H1 (cell line): ENCODE data around the gene CSDE1. TPM values are rescaled to one million over a fixed set of nuclear protein-coding genes. Genes with fewer than 3 reads are reported as not detected.

ENCODE experiments used
- CTCF ChIA-PET: fragments of 300-600 bp; sonication (Branson Sonifier 250); formaldehyde crosslinking; loops from one replicate; lab custom pipeline; 2021; ENCODE audit not compliant: partially characterized antibody; lab: Charles Lee
- POLR2A ChIA-PET: fragments of 300-600 bp; sonication (Branson Sonifier 250); formaldehyde crosslinking; loops from one replicate; lab custom pipeline; 2021; ENCODE audit warnings: inconsistent platforms; ENCODE audit not compliant: partially characterized antibody; lab: Charles Lee
- DNase-seq, 2 experiments: peaks; one replicate each; pipeline versions ENCODE4 v3.0.0 to v3.0.0-alpha.2; 2010 to 2022; ENCODE audit warnings: low spot score in 2 of 2, low read depth in 1 of 2, mixed read lengths in 1 of 2
- FAIRE-seq: peaks from 2 replicates; lab custom pipeline; 2011; peaks lifted over from hg19 to GRCh38; lab: Jason Lieb, UNC
- H2AFZ ChIP-seq: 2 replicates; pipeline ENCODE4 v1.8.1; 2012; ENCODE audit warnings: low read length, inconsistent platforms
- H2AK5ac ChIP-seq: 2 replicates; pipeline ENCODE4 v1.6.1; 2013; ENCODE audit warnings: low read depth, low read length
- H2BK120ac ChIP-seq: replicated peaks from 2 replicates; pipeline ENCODE3; 2013; ENCODE audit warnings: low read depth, low read length, inconsistent platforms
- H2BK12ac ChIP-seq: 2 replicates; pipeline ENCODE4 v1.6.1; 2013; ENCODE audit warnings: low read depth, low read length
- H2BK15ac ChIP-seq: 2 replicates; pipeline ENCODE4 v1.6.1; 2013; ENCODE audit warnings: low read length
- H2BK20ac ChIP-seq: 2 replicates; pipeline ENCODE4 v1.6.1; 2013; ENCODE audit warnings: low read length
- H2BK5ac ChIP-seq: 2 replicates; pipeline ENCODE4 v1.6.1; 2013; ENCODE audit warnings: low read depth, low read length
- H3K14ac ChIP-seq: 2 replicates; pipeline ENCODE4 v1.6.1; 2013; ENCODE audit warnings: inconsistent platforms; ENCODE audit not compliant: insufficient read length
- H3K18ac ChIP-seq: 2 replicates; pipeline ENCODE4 v1.6.1; 2013; ENCODE audit warnings: low read length; ENCODE audit errors: extremely low read depth
- H3K23ac ChIP-seq: 2 replicates; pipeline ENCODE4 v1.6.1; 2013; ENCODE audit warnings: inconsistent platforms; ENCODE audit not compliant: insufficient read length
- H3K23me2 ChIP-seq: 2 replicates; pipeline ENCODE4 v1.6.1; 2013; ENCODE audit warnings: low read depth, low read length
- H3K27ac ChIP-seq: 2 replicates; pipeline ENCODE4 v1.6.1; 2011; ENCODE audit warnings: low read depth, low read length, inconsistent platforms
- H3K27me3 ChIP-seq, 4 experiments: replicated peaks in 1 of 4; 1 replicate in 1 of 4; 2 replicates in 3 of 4; pipeline versions ENCODE4 v1.6.1 to v1.8.1; 2011 to 2013; ENCODE audit warnings: low read length in 3 of 4, mild to moderate bottlenecking in 3 of 4, inconsistent platforms in 2 of 4, mixed read lengths in 2 of 4, moderate library complexity in 1 of 4; ENCODE audit not compliant: control insufficient read depth in 3 of 4, insufficient read depth in 3 of 4; ENCODE audit errors: extremely low read depth in 1 of 4
- H3K36me3 ChIP-seq, 4 experiments: 2 replicates each; pipeline versions ENCODE4 v1.6.1 to v1.8.1; 2011 to 2013; ENCODE audit warnings: mild to moderate bottlenecking in 4 of 4, low read length in 3 of 4, moderate library complexity in 2 of 4, control low read depth in 1 of 4, inconsistent platforms in 1 of 4; ENCODE audit not compliant: insufficient read depth in 4 of 4, control insufficient read depth in 2 of 4
- H3K4ac ChIP-seq: replicated peaks from 2 replicates; pipeline ENCODE3; 2013; ENCODE audit warnings: low read length, low read depth, mixed read lengths, inconsistent platforms; ENCODE audit not compliant: insufficient read length
- H3K4me1 ChIP-seq, 4 experiments: replicated peaks in 1 of 4; 1 replicate in 1 of 4; 2 replicates in 3 of 4; pipeline versions ENCODE4 v1.6.1 to v1.8.1; 2011 to 2013; ENCODE audit warnings: low read length in 3 of 4, inconsistent platforms in 2 of 4, mixed read lengths in 1 of 4; ENCODE audit not compliant: insufficient read depth in 4 of 4, control insufficient read depth in 3 of 4
- H3K4me2 ChIP-seq, 2 experiments: 2 replicates each; pipeline versions ENCODE4 v1.6.1 to v1.8.1; 2011 to 2013; ENCODE audit warnings: low read depth in 2 of 2, low read length in 2 of 2, control low read depth in 1 of 2, inconsistent platforms in 1 of 2, mild to moderate bottlenecking in 1 of 2; ENCODE audit not compliant: insufficient read depth in 1 of 2
- H3K4me3 ChIP-seq, 4 experiments: fragments of 200-600, 300-600 bp in 1 of 4; sonication (generic), shearing (Covaris generic), sonication (Bioruptor Twin) in 1 of 4; 2 replicates each; pipeline versions ENCODE4 v1.5.1 to v1.8.1; 2011 to 2016; ENCODE audit warnings: low read length in 4 of 4, low read depth in 3 of 4, control low read depth in 2 of 4, inconsistent platforms in 2 of 4, mild to moderate bottlenecking in 2 of 4, mixed read lengths in 1 of 4, moderate library complexity in 1 of 4; ENCODE audit not compliant: insufficient read depth in 2 of 4; ENCODE audit errors: extremely low read depth in 1 of 4
- H3K56ac ChIP-seq: replicated peaks from 2 replicates; pipeline ENCODE3; 2013; ENCODE audit warnings: low read depth, mild to moderate bottlenecking, mixed read lengths, low read length, inconsistent platforms; ENCODE audit not compliant: insufficient read length
- H3K79me1 ChIP-seq: 2 replicates; pipeline ENCODE4 v1.6.1; 2013; ENCODE audit warnings: low read depth, low read length, control low read depth
- H3K79me2 ChIP-seq, 2 experiments: 2 replicates each; pipeline versions ENCODE4 v1.6.1 to v1.8.1; 2012 to 2013; ENCODE audit warnings: low read length in 2 of 2, mild to moderate bottlenecking in 2 of 2, inconsistent platforms in 1 of 2; ENCODE audit not compliant: insufficient read depth in 2 of 2, control insufficient read depth in 1 of 2
- H3K9ac ChIP-seq, 4 experiments: replicated peaks in 1 of 4; 1 replicate in 1 of 4; 2 replicates in 3 of 4; pipeline versions ENCODE4 v1.6.1 to v1.8.1; 2011 to 2013; ENCODE audit warnings: low read depth in 3 of 4, low read length in 3 of 4, control low read depth in 2 of 4, mild to moderate bottlenecking in 2 of 4, moderate library complexity in 2 of 4, inconsistent platforms in 1 of 4; ENCODE audit errors: extremely low read depth in 1 of 4
- H3K9me3 ChIP-seq, 2 experiments: 2 replicates each; pipeline versions ENCODE4 v1.6.1 to v1.8.1; 2012 to 2013; ENCODE audit warnings: mild to moderate bottlenecking in 2 of 2, moderate library complexity in 2 of 2, control low read depth in 1 of 2, inconsistent platforms in 1 of 2, low read depth in 1 of 2, low read length in 1 of 2, mixed read lengths in 1 of 2; ENCODE audit not compliant: insufficient read depth in 2 of 2
- H4K20me1 ChIP-seq, 2 experiments: replicated peaks in 1 of 2; 2 replicates each; pipeline versions ENCODE3 to v1.8.1; 2011 to 2013; ENCODE audit warnings: inconsistent platforms in 2 of 2, low read length in 2 of 2, mild to moderate bottlenecking in 1 of 2; ENCODE audit not compliant: insufficient read depth in 2 of 2, control insufficient read depth in 1 of 2
- H4K5ac ChIP-seq: 2 replicates; pipeline ENCODE4 v1.6.1; 2013; ENCODE audit warnings: low read length, low read depth, mixed read lengths, inconsistent platforms; ENCODE audit not compliant: insufficient read length
- H4K8ac ChIP-seq: 2 replicates; pipeline ENCODE4 v1.8.0; 2013; ENCODE audit warnings: mild to moderate bottlenecking, moderate library complexity, low read length, inconsistent platforms; ENCODE audit not compliant: insufficient read depth; ENCODE audit errors: extremely low read depth
- H4K91ac ChIP-seq: replicated peaks from 2 replicates; pipeline ENCODE3; 2013; ENCODE audit warnings: low read length, mixed read lengths, inconsistent platforms; ENCODE audit not compliant: insufficient read length
- HDAC2 ChIP-seq, 2 experiments: fragments of 300-600 bp in 1 of 2; sonication (generic) in 1 of 2; IDR thresholded peaks; 2 replicates each; pipeline ENCODE4 v1.6.1; 2011 to 2012; ENCODE audit warnings: low read depth in 2 of 2, low read length in 2 of 2, mild to moderate bottlenecking in 2 of 2, moderate library complexity in 2 of 2, borderline replicate concordance in 1 of 2, inconsistent platforms in 1 of 2
- WGBS, 2 experiments: shearing (Covaris generic) in 1 of 2; methylation state at CpG; one replicate each; pipeline versions ENCODE4 v1.1.6 to v1.1.7; 2013 to 2015; ENCODE audit warnings: low lambda C conversion rate in 2 of 2, mixed read lengths in 2 of 2, inconsistent platforms in 1 of 2, low coverage in 1 of 2, missing lambda C conversion rate in 1 of 2; ENCODE audit not compliant: insufficient replicate concordance in 2 of 2, insufficient coverage in 1 of 2, insufficient read length in 1 of 2; ENCODE audit errors: extremely low coverage in 1 of 2, missing lambda C conversion rate in 1 of 2; 5-methylcytosine and 5-hydroxymethylcytosine counted together
- polyA plus RNA-seq, 7 experiments: library from polyadenylated mRNA; depleted of rRNA in 3 of 7; stranded (reverse) in 5 of 7; unstranded in 2 of 7; fragments of >200 nt in 5 of 7; fragments of 200-250 nt in 2 of 7; gene quantifications; 1 replicate in 5 of 7; 2 replicates in 1 of 7; 4 replicates in 1 of 7; pipeline versions ENCODE4 v1.2.1 to v1.2.3, GENCODE V29; 2011 to 2013; ENCODE audit warnings: missing spikeins in 2 of 7, mixed read lengths in 2 of 7
- total RNA-seq: library from RNA; stranded (reverse); fragmentation: NEBNext Ultra II Directional; extraction: Animal tissue kit (Norgen Biotek cat#: 25700); gene quantifications from 2 replicates; pipeline ENCODE4 v1.2.1, GENCODE V29; 2021

The CSDE1 gene
- total and polyA plus RNA-seq, 2 of the 8 experiments (the other 6 are each of a cell fraction or from before 2014, with no cell fraction given), result 149 to 635 TPM

GRCh38 chr1:114685851-114686250 lies 71.9 kb downstream of the CSDE1 start:
- Histone ChIP-seq H2BK15ac (no peak overlapping the region), H3K4ac (no peak overlapping the region), H2AFZ (no peak overlapping the region), H2AK5ac (no peak overlapping the region), H4K5ac (no peak overlapping the region), H3K4me1 (no peaks in the 10 kb centered on the region), H3K14ac (no peak overlapping the region), H3K23ac (no peak overlapping the region), H3K4me2 (no peak overlapping the region), H4K20me1 (no peaks in the 10 kb centered on the region), H2BK120ac (no peak overlapping the region), H3K56ac (no peak overlapping the region), H4K91ac (no peak overlapping the region), H3K23me2 (no peaks in the 10 kb centered on the region), H3K4me3 (no peak overlapping the region), H3K36me3 (no peaks in the 10 kb centered on the region), H3K9me3 (no peaks in the 10 kb centered on the region), H3K9ac (no peak overlapping the region), H2BK20ac (no peak overlapping the region), H3K79me2 (no peaks in the 10 kb centered on the region), H2BK12ac (no peak overlapping the region), H3K27ac (no peak overlapping the region), H3K18ac (no peak overlapping the region), H3K79me1 (no peaks in the 10 kb centered on the region), H2BK5ac (no peak overlapping the region), H3K27me3 (no peaks in the 10 kb centered on the region; a peak in 1 of 7 replicates), H4K8ac (no peak overlapping the region)
- FAIRE-seq (no peak), DNase-seq (no peak)
- WGBS, 2 experiments, result 94% methylated on average over 5 of the region's 5 CpGs; no CpG with 5 or more reads in 1 of the 2 experiments
- POLR2A ChIA-PET, result no interaction called here
- CTCF ChIA-PET, result no interaction called here
- TF ChIP-seq HDAC2 (IDR thresholded peaks at IDR 0.05; ENCODE audit: borderline replicate concordance in 1 of 2, low read depth in 2 of 2, low read length in 2 of 2), result no peak
